ENCODE data around the gene MBD5. TPM values are rescaled to one million over a fixed set of nuclear protein-coding genes. Genes with fewer than 3 reads are reported as not detected.

Gene MBD5
- total RNA-seq, 1 donor from 2014 or later = 44.9 TPM

- H3K27me3 Mint-ChIP-seq (ENCODE audit: unreplicated experiment) = no peaks in the 10 kb centered on the region
- H3K4me1 Mint-ChIP-seq (ENCODE audit: unreplicated experiment) = peaks cover 18% of the 10 kb centered on the region
- no peaks in the 10 kb centered on the region for H3K9me3 Mint-ChIP-seq (ENCODE audit: unreplicated experiment)
- H3K4me3 Mint-ChIP-seq (ENCODE audit: unreplicated experiment) = no peak overlapping the region
- no peak for TF ChIP-seq CTCF (IDR thresholded peaks at IDR 0.05)
- DNase-seq (ENCODE audit: extremely low spot score, unreplicated experiment) = no peak
- H3K36me3 Mint-ChIP-seq (ENCODE audit: unreplicated experiment) = peaks cover 14% of the 10 kb centered on the region
- no peak overlapping the region for H3K27ac Mint-ChIP-seq (ENCODE audit: unreplicated experiment)
These were observed 491.6 kb downstream of the MBD5 start for GRCh38 chr2:148512501-148512900.

- no peaks in the 10 kb centered on the region for H3K9me3 Mint-ChIP-seq (ENCODE audit: unreplicated experiment)
- DNase-seq (ENCODE audit: extremely low spot score, unreplicated experiment) = no peak
- peaks cover 18% of the 10 kb centered on the region for H3K4me1 Mint-ChIP-seq (ENCODE audit: unreplicated experiment)
- H3K27me3 Mint-ChIP-seq (ENCODE audit: unreplicated experiment) = no peaks in the 10 kb centered on the region
- no peak for TF ChIP-seq CTCF (IDR thresholded peaks at IDR 0.05)
- H3K27ac Mint-ChIP-seq (ENCODE audit: unreplicated experiment) = no peak overlapping the region
- H3K36me3 Mint-ChIP-seq (ENCODE audit: unreplicated experiment) = peaks cover 18% of the 10 kb centered on the region
- H3K4me3 Mint-ChIP-seq (ENCODE audit: unreplicated experiment) = no peak overlapping the region
These were observed 492.5 kb downstream of the MBD5 start for GRCh38 chr2:148513427-148513826.

GRCh38 chr2:148515120-148515519, 494.2 kb downstream of the MBD5 start:
- H3K27ac Mint-ChIP-seq (ENCODE audit: unreplicated experiment) = no peak overlapping the region
- no peaks in the 10 kb centered on the region for H3K27me3 Mint-ChIP-seq (ENCODE audit: unreplicated experiment)
- H3K4me3 Mint-ChIP-seq (ENCODE audit: unreplicated experiment) = no peak overlapping the region
- peaks cover 18% of the 10 kb centered on the region for H3K36me3 Mint-ChIP-seq (ENCODE audit: unreplicated experiment)
- H3K9me3 Mint-ChIP-seq (ENCODE audit: unreplicated experiment) = no peaks in the 10 kb centered on the region
- no peak for DNase-seq (ENCODE audit: extremely low spot score, unreplicated experiment)
- no peak for TF ChIP-seq CTCF (IDR thresholded peaks at IDR 0.05)
- H3K4me1 Mint-ChIP-seq (ENCODE audit: unreplicated experiment) = peaks cover 8% of the 10 kb centered on the region

GRCh38 chr2:148515976-148516375, 495.1 kb downstream of the MBD5 start:
- H3K36me3 Mint-ChIP-seq (ENCODE audit: unreplicated experiment) = peaks cover 16% of the 10 kb centered on the region
- H3K4me3 Mint-ChIP-seq (ENCODE audit: unreplicated experiment) = no peak overlapping the region
- no peaks in the 10 kb centered on the region for H3K9me3 Mint-ChIP-seq (ENCODE audit: unreplicated experiment)
- TF ChIP-seq CTCF (IDR thresholded peaks at IDR 0.05) = no peak
- DNase-seq (ENCODE audit: extremely low spot score, unreplicated experiment) = no peak
- H3K4me1 Mint-ChIP-seq (ENCODE audit: unreplicated experiment) = peaks cover 8% of the 10 kb centered on the region
- H3K27ac Mint-ChIP-seq (ENCODE audit: unreplicated experiment) = peak overlapping the region; percentile 50
- H3K27me3 Mint-ChIP-seq (ENCODE audit: unreplicated experiment) = no peaks in the 10 kb centered on the region

- peak; percentile 11 for DNase-seq (ENCODE audit: extremely low spot score, unreplicated experiment)
- H3K4me1 Mint-ChIP-seq (ENCODE audit: unreplicated experiment) = peaks cover 8% of the 10 kb centered on the region
These were observed 496.4 kb downstream of the MBD5 start for GRCh38 chr2:148517296-148517695.

More at GRCh38 chr2:148517296-148517695, 496.4 kb downstream of the MBD5 start:
- H3K36me3 Mint-ChIP-seq (ENCODE audit: unreplicated experiment) = peaks cover 11% of the 10 kb centered on the region
- no peak overlapping the region for H3K4me3 Mint-ChIP-seq (ENCODE audit: unreplicated experiment)
- H3K27me3 Mint-ChIP-seq (ENCODE audit: unreplicated experiment) = no peaks in the 10 kb centered on the region
- TF ChIP-seq CTCF (IDR thresholded peaks at IDR 0.05) = no peak
- H3K9me3 Mint-ChIP-seq (ENCODE audit: unreplicated experiment) = no peaks in the 10 kb centered on the region
- H3K27ac Mint-ChIP-seq (ENCODE audit: unreplicated experiment) = no peak overlapping the region

Measured in osteocyte (in vitro differentiated cells).